IPS-15b (cell line): Measurements from ENCODE around the gene KIF26B.
A peak's percentile ranks its signal among the peaks of the same experiment; 100 is the strongest.

ENCODE experiments used
- H3K27me3 ChIP-seq: one replicate; pipeline ENCODE4 v1.6.1; 2013; ENCODE audit warnings: low read length; ENCODE audit not compliant: control insufficient read depth, insufficient read depth
- H3K36me3 ChIP-seq: one replicate; pipeline ENCODE4 v1.6.1; 2013; ENCODE audit warnings: low read length; ENCODE audit not compliant: control insufficient read depth, insufficient read depth
- H3K4me1 ChIP-seq: one replicate; pipeline ENCODE4 v1.6.1; 2013; ENCODE audit warnings: mild to moderate bottlenecking, low read length; ENCODE audit not compliant: control insufficient read depth, insufficient read depth
- H3K4me3 ChIP-seq: one replicate; pipeline ENCODE4 v1.5.1; 2013; ENCODE audit warnings: low read depth, low read length
- H3K9ac ChIP-seq: one replicate; pipeline ENCODE4 v1.6.1; 2013; ENCODE audit warnings: low read depth, mild to moderate bottlenecking, low read length
- H3K9me3 ChIP-seq: one replicate; pipeline ENCODE4 v1.6.1; 2013; ENCODE audit warnings: mild to moderate bottlenecking, low read length; ENCODE audit not compliant: control insufficient read depth, insufficient read depth

The KIF26B gene

GRCh38 chr1:245154429-245155271, at the start of gene KIF26B:
TSS of gene KIF26B (plus strand) at chr1:245154985. CDS start at chr1:245155425, 440 bp downstream.
- Histone ChIP-seq H3K9me3 (no peaks in the 10 kb centered on the region), H3K4me3 (peak within 1 kb of the TSS; percentile 51), H3K9ac (no peak within 1 kb of the TSS), H3K36me3 (no peaks in the 10 kb centered on the region), H3K27me3 (peaks cover 59% of the 10 kb centered on the region), H3K4me1 (no peaks in the 10 kb centered on the region)

DNA sequence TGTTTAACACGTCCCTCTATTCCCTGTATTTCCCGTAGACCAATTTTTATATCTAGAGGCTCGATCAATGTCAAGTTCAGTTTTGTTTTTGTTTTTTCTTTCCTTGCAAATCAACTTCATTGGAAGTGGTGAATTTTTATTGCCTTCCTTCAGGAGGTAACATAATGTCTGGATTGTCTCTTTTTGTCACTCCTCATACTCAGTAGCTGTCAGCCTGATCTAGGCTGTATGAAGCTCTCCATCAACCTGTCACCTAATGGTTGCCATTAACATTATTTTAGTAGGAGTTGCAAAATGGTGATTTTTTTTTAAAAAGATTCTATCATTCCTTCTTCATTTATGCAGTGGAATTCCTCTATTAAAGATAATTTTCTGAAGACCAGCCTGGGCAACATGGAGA, 49.7 kb upstream of the KIF26B start:
- Histone ChIP-seq H3K4me3 (no peak overlapping the region), H3K9me3 (no peaks in the 10 kb centered on the region), H3K27me3 (no peaks in the 10 kb centered on the region), H3K9ac (no peak overlapping the region), H3K4me1 (peaks cover 2% of the 10 kb centered on the region), H3K36me3 (no peaks in the 10 kb centered on the region)

GRCh38 chr1:245105815-245106410, 48.9 kb upstream of the KIF26B start:
- Histone ChIP-seq H3K27me3 (no peaks in the 10 kb centered on the region), H3K36me3 (no peaks in the 10 kb centered on the region), H3K4me3 (no peak overlapping the region), H3K4me1 (peaks cover 2% of the 10 kb centered on the region), H3K9me3 (no peaks in the 10 kb centered on the region), H3K9ac (no peak overlapping the region)

DNA sequence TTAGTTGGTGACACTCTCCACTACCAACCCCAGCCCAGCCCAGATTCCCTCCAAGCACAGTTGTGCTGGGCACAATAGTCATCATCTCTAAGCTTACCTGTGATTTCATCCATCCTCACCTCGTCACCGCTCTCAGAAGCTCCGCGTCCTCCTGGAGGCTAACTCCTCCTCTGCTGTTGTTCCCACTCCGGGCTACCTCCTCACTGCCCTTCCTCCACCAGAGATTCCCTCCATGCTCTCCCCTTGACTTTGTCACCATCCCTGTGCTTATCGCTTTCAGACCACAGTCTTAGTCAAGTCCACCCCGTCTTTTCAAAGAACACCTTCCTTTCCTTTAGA, 47.0 kb upstream of the KIF26B start:
- no peak overlapping the region for H3K9ac ChIP-seq
- H3K4me3 ChIP-seq: no peak overlapping the region
- H3K36me3 ChIP-seq: no peaks in the 10 kb centered on the region
- H3K9me3 ChIP-seq: no peaks in the 10 kb centered on the region
- peaks cover 2% of the 10 kb centered on the region for H3K4me1 ChIP-seq
- no peaks in the 10 kb centered on the region for H3K27me3 ChIP-seq

DNA sequence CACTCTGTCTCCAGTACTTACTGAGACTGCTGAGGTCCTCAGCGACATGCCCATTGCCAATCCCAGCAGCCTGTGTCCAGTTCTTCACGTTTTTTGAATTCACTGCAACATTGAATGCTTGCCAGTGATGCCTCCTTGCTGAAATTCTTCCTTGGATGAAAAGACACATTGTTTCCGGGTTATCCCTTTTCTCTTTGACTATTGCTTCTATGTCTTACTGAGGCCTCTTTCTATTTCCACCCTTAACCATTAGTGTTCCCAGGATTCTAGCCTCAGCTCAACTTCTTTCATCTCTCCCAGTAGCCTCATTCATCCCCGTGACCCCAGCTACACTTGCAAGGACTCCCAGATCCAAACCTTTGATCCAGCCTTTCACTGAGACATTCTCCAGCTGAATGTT, 46.5 kb upstream of the KIF26B start:
- H3K4me3 ChIP-seq: no peak overlapping the region
- no peaks in the 10 kb centered on the region for H3K9me3 ChIP-seq
- no peaks in the 10 kb centered on the region for H3K27me3 ChIP-seq
- no peak overlapping the region for H3K9ac ChIP-seq
- H3K4me1 ChIP-seq: peaks cover 2% of the 10 kb centered on the region
- no peaks in the 10 kb centered on the region for H3K36me3 ChIP-seq

GRCh38 chr1:245108909-245109308, 45.9 kb upstream of the KIF26B start:
- Histone ChIP-seq H3K4me1 (peaks cover 2% of the 10 kb centered on the region), H3K27me3 (no peaks in the 10 kb centered on the region), H3K4me3 (no peak overlapping the region), H3K9me3 (no peaks in the 10 kb centered on the region), H3K36me3 (no peaks in the 10 kb centered on the region), H3K9ac (no peak overlapping the region)

GRCh38 chr1:245110406-245110805, 44.4 kb upstream of the KIF26B start:
- no peak overlapping the region for H3K9ac ChIP-seq
- no peaks in the 10 kb centered on the region for H3K27me3 ChIP-seq
- no peak overlapping the region for H3K4me3 ChIP-seq
- H3K9me3 ChIP-seq: no peaks in the 10 kb centered on the region
- H3K36me3 ChIP-seq: no peaks in the 10 kb centered on the region
- H3K4me1 ChIP-seq: peaks cover 2% of the 10 kb centered on the region

DNA sequence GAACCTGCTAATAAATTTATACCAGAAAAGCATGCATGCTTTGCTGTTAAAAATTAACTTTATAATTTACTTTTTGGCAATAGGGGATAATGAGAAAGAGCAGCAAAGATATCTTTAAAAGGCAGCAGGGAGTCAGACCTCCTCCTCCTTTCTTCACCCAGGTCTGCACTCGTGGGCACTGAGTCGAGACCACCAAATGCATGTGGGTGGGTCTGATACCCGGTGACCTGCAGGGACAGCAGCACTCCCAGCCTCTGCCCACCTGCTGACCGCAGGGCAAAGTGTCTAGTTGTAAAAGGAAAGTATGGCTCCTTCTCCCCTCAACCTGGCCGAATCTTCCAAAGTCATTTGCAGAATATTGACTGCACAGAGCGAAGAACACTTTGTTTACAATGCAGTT, 43.7 kb upstream of the KIF26B start:
- no peak overlapping the region for H3K9ac ChIP-seq
- no peaks in the 10 kb centered on the region for H3K9me3 ChIP-seq
- H3K36me3 ChIP-seq: no peaks in the 10 kb centered on the region
- H3K4me1 ChIP-seq: peaks cover 2% of the 10 kb centered on the region
- H3K27me3 ChIP-seq: no peaks in the 10 kb centered on the region
- no peak overlapping the region for H3K4me3 ChIP-seq

GRCh38 chr1:245113649-245114048, 41.1 kb upstream of the KIF26B start:
- no peaks in the 10 kb centered on the region for H3K36me3 ChIP-seq
- H3K4me1 ChIP-seq: no peaks in the 10 kb centered on the region
- no peak overlapping the region for H3K9ac ChIP-seq
- H3K27me3 ChIP-seq: no peaks in the 10 kb centered on the region
- no peaks in the 10 kb centered on the region for H3K9me3 ChIP-seq
- H3K4me3 ChIP-seq: no peak overlapping the region

DNA sequence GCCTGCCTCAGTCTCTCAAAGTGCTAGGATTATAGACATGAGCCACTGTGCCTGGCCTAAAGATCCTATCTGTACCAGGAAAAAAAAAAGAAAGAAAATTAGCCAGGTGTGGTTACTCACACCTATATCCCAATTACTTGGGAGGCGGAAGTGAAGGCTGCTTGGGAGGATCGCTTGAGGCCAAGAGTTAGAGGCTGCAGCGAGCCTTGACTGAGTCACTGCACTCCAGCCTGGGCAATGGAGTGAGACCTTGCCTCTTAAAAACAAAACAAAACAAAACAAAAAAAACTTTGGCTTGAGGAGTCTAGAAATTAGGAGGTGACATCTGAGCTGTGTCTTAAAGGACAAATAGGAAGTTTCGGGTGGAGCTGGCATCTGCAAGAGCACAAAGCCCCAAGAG, 38.7 kb upstream of the KIF26B start:
- Histone ChIP-seq H3K9ac (no peak overlapping the region), H3K9me3 (no peaks in the 10 kb centered on the region), H3K36me3 (no peaks in the 10 kb centered on the region), H3K27me3 (no peaks in the 10 kb centered on the region), H3K4me1 (no peaks in the 10 kb centered on the region), H3K4me3 (no peak overlapping the region)

GRCh38 chr1:245116751-245117150, 38.0 kb upstream of the KIF26B start:
- H3K36me3 ChIP-seq: no peaks in the 10 kb centered on the region
- no peaks in the 10 kb centered on the region for H3K9me3 ChIP-seq
- H3K27me3 ChIP-seq: no peaks in the 10 kb centered on the region
- H3K4me1 ChIP-seq: no peaks in the 10 kb centered on the region
- H3K9ac ChIP-seq: no peak overlapping the region
- no peak overlapping the region for H3K4me3 ChIP-seq

GRCh38 chr1:245118066-245118465, 36.7 kb upstream of the KIF26B start:
- no peak overlapping the region for H3K9ac ChIP-seq
- H3K4me1 ChIP-seq: no peaks in the 10 kb centered on the region
- H3K36me3 ChIP-seq: no peaks in the 10 kb centered on the region

More at GRCh38 chr1:245118066-245118465, 36.7 kb upstream of the KIF26B start:
- Histone ChIP-seq H3K27me3 (no peaks in the 10 kb centered on the region), H3K9me3 (no peaks in the 10 kb centered on the region), H3K4me3 (no peak overlapping the region)
